GM19438 (cell line): ENCODE data around the gene ZNRF3.
"Not testable (repeated sequence)": the region's sequence is repeated elsewhere in the genome, so short reads cannot be mapped to it uniquely, and the experiment has no call there.

Source experiments
- ATAC-seq: cut with Tn5 transposase; IDR thresholded peaks from one replicate; pipeline ENCODE4 v1.9.1; 2021; ENCODE audit warnings: low read depth; ENCODE audit not compliant: unreplicated experiment

Gene ZNRF3

DNA sequence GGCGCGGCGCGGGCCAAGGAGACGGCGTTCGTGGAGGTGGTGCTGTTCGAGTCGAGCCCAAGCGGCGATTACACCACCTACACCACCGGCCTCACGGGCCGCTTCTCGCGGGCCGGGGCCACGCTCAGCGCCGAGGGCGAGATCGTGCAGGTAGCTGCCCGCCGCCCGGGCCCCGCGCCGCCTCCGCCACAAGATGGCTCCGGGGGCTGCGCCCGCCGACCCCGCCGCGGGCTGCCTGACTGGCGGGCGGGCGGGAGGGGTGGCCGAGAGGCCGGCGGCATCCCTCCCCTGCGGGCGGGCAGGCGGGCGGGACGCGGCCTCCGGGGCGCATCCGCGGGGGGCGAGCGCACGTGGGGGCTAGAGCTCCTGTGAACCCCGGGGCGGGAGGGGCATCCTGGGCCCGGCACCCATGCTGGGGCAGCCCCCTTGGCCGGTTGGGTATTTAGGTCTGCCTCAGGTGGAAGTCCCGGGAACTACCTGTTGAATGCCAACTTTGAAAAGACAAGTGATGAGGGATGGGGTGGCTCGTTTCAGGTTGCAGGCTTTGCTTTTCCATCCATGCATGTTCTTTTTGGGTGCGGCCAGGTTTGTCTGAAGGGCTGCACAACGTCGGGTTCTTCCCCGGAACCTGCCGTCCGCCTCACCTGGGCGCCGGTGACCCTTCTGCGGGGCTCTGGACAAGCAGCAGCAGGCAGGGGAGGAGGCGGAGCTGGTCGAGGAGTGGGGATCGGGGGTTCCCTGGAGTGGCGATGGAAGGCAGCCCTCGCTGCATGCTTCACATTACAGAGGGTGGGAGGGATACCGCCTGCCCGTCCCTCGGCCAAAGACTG lies 760 bp downstream of the ZNRF3 start:
- no peak for ATAC-seq

DNA sequence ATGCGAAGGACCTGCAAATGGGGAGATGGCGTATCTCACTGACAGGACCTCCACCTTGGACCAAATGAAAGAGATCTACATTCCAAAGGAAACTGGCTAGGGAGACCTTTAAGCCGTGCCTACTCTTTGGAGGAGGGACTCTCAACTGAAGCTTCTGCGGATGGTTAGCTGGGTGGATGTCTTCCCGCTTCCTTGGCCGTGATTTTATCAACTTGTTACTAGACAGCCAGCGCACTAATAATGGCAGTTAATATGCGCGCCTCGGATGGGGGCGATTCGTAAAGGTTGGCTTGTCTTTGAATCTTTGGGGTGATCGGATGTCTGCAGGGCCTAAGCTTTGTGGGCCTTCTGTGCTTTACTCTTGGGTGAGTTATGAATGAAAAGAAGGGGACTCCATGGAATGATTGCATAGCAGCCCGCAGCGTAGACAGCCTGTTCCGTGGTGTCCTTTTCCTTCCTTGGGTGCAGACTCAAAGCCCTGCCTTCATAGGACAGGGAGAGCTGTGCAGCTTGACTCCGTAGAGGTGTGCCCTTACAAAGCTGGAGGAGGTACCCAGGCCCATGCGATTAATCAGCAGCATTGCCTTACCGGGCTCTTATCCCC lies 1.5 kb downstream of the ZNRF3 start:
- no peak for ATAC-seq

DNA sequence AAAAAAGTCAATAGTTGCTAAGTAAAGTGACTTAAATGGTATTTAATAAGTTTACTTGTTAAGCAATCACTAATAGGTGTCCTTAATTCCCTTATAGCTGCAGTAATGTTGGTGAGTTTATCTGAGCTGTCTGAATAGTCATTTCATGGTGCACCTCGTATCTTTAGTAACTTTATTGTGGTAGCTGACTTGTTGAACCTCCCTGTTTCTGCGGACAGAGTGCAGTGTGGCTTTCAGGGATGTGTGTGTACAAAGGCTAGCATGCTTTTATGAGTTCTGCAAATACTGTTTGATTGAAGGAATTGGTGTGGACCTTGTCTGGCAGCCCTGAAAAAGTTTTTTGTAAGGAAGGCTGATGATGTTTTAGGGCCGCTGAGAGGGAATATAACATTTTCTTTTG lies 2.6 kb downstream of the ZNRF3 start:
- ATAC-seq = no peak

DNA sequence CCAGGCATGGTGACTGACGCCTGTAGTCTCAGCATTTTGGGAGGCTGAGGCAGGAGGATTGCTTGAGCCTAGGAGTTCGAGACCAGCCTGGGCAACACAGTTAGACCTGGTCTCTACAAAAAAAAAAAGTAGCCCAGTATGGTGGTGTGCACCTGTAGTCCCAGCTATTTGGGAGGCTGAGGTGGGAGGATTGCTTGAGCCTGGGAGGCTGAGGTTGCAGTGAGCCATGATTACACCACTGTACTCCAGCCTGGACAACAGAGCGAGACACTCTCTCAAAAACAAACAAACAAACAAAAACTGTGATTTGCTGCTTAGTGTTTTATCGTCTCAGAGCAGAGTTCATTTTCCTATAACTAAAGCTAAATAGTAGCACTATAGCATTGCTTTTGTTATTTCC lies 3.3 kb downstream of the ZNRF3 start:
- ATAC-seq = not testable (repeated sequence)

GRCh38 chr22:28887725-28888459 lies 4.5 kb downstream of the ZNRF3 start:
- no peak for ATAC-seq

- ATAC-seq = no peak
Observed at GRCh38 chr22:28889478-28890024, 6.2 kb downstream of the ZNRF3 start.

- no peak for ATAC-seq
Observed at GRCh38 chr22:28891156-28891733, 7.9 kb downstream of the ZNRF3 start.

DNA sequence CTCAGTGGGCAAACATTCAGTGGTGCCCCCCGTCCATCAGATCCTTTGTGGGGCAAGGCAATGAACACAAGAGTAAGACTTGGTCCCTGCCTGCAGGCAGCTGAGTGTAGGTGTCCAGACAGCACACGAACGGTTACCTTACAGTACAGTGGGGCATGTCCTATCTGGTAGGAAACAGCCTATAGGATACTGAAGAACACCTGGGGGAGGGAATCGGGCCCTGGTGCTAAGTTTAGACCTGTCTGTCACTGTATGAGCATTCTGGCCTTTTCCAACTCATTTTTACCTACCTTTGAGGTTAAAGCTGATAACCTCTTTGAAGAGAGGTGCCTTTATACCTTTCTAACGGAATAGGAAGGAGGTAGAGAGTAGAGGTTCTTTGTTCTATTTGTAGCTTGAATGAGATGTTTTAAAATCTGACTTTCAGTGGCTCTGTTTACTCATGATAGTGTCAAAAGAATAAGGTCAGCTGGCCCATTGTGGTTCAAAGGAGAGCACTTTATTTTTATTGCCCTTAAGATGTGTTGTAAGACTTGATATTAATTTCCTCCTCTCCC lies 8.9 kb downstream of the ZNRF3 start:
- no peak for ATAC-seq

DNA sequence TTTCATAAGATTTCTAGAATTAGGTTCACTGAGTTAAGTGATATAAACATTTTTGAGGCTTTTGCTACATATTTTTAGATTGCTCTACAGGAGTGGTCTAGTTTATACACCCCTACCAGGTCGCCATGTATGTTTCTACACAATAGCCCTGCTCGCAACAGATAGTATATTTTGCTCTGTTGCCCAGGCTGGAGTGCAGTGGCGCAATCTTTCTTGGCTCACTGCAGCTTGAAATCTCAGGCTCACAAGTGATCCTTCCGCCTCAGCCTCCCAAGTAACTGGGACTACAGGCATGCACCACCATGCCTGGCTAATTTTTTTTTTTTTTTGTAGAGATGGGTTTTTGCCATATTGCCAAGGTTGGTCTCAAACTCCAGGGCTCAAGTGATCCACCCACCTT lies 10.4 kb downstream of the ZNRF3 start:
- ATAC-seq = no peak

GRCh38 chr22:28894334-28894733 lies 11.0 kb downstream of the ZNRF3 start:
- no peak for ATAC-seq

DNA sequence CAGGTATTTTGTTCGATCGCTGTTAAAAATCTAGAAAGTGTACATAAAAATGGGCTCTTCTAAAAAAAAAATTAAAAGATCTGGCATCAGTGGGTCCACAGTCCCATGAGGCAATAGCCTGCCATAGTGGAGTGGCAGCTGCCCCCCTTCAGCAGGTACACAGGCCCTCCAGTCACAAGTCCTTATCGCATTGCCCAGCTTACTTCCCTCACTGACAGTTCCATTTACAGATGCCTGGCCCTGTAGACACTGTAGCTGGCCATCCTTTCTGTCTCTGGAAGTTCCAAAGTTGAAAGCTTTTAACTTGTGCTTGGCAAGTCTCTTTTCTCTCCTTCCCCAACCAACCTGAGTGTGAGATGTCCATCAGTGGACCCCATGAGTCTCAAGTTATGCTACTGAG lies 11.4 kb downstream of the ZNRF3 start:
- ATAC-seq = no peak

- ATAC-seq = no peak
Observed at GRCh38 chr22:28896611-28897010, 13.2 kb downstream of the ZNRF3 start.

DNA sequence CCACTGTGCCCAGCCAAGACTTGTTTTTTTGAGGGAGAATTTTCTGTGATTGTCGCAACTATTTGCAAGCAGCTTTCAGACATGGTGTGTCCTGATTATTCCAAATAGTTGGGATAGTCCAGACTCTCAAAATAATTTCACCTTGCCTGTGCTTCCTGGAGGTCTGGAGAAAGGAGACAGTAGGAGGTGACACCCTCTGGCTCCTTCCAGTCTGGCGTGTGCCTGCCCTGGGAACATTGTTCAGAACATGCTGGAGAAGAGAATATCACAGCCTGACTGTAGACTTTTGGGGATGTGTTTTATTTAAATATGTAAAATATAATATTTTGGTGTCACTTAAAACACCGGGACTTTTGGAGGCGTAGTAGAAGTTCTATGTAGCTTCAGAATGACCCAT lies 14.9 kb downstream of the ZNRF3 start:
- ATAC-seq = no peak

GRCh38 chr22:28899199-28899853 lies 16.0 kb downstream of the ZNRF3 start:
- no peak for ATAC-seq

DNA sequence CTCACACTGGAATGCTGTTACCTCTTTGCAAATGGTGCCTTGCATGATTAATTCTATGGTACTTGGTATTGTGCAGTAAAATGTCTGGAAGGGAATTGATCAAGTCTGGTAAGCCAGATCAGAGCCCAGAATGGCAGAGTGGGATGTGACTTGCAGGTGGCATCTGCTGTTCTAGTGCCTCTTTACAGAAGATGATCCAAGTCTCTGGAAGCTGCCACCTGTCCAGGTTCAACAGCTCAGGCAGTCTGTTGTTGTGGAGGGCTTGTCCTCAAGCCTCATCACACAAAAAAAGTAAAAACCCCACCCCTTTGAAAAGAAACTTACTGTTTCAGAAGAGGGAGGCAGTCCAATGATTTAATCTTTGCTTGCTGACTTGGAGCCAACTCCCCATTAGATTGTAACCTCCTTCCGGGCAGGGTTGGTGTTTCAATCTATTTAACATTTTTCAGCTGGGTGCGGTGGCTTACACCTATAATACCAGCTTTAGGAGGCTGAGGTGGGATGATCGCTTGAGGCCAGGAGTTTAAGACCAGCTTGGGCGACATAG lies 17.1 kb downstream of the ZNRF3 start:
- ATAC-seq = no peak

GRCh38 chr22:28902490-28902889 lies 19.1 kb downstream of the ZNRF3 start:
- ATAC-seq = no peak

DNA sequence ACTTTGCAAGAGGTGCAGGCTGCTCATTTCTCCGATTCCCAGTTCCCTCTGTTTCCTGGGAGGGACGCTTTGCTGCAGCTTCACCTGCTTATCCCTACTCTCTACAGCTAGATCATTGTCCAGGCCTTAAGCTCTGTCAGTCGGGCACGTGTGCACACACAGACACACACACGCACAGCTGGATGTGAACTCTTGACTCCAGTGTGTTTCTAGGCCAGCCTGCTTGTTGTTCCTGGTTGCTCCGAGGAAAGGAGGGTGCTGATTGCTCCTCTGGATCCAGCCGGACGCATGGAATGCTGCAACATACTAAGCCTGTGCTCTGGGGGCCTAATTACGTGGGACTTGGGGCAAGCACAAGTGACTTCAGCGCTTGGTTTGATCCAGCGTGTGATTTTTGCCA lies 19.7 kb downstream of the ZNRF3 start:
- ATAC-seq = no peak

DNA sequence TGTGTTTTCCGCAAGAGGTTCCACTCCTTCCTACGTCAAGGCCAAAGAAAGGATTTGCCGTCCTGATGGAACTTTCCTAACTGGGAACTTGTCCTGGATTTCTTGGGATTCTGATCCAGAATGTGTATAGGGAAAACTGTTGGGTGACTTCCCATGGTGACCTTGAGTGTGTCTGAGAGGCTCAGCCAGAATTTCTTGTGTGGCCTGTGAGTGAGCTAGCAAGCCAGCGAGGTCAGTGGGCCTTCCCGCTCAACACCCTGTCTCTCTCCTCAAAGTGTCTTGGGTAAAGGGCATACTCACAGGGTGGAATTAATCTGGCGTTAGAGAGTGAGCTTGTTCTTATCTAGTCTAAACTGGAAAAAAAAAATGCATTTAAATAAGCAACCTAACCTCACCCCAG lies 20.4 kb downstream of the ZNRF3 start:
- no peak for ATAC-seq

DNA sequence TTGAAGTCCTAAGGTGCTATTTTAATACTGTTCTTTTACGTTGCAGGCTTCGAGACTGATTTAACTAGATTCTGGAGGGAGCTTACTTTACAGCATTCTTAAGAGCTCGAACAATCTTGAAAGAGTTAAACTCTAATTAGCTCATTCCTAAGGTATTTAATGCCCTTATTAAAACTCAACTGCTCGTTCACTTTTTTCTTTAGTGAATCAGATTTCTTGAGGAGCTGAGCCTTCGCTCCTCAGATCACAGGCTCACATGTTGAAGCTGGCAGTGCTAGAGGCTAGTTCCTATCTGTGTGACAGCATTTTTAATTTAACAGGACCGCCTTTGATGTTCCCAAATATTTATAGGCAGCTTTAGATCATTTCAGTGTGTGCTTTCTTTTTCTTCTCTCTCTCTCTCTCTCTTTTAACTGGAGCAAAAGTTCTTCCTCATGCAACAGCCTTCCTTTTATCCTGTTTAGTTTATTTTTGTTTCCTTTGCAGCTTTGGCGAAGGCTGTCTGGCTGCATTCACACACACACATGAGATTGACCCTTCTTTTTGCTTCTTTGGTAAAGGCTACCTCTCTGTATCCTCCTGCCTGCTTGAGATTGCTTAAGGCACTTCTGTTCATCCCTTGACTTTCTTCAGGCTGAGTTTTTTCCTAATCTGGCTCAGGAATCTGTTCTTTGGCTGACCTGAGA lies 21.0 kb downstream of the ZNRF3 start:
- ATAC-seq = no peak
